LNCAP (cell line): Measurements from ENCODE around the gene RUBCNL.

ENCODE experiments used
- CTCF ChIP-seq: fragments of 450-650 bp; IDR thresholded peaks from 2 replicates; pipeline ENCODE4 v1.5.1; 2017; ENCODE audit warnings: mild to moderate bottlenecking

Gene RUBCNL, protein sequence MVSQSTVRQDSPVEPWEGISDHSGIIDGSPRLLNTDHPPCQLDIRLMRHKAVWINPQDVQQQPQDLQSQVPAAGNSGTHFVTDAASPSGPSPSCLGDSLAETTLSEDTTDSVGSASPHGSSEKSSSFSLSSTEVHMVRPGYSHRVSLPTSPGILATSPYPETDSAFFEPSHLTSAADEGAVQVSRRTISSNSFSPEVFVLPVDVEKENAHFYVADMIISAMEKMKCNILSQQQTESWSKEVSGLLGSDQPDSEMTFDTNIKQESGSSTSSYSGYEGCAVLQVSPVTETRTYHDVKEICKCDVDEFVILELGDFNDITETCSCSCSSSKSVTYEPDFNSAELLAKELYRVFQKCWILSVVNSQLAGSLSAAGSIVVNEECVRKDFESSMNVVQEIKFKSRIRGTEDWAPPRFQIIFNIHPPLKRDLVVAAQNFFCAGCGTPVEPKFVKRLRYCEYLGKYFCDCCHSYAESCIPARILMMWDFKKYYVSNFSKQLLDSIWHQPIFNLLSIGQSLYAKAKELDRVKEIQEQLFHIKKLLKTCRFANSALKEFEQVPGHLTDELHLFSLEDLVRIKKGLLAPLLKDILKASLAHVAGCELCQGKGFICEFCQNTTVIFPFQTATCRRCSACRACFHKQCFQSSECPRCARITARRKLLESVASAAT

DNA sequence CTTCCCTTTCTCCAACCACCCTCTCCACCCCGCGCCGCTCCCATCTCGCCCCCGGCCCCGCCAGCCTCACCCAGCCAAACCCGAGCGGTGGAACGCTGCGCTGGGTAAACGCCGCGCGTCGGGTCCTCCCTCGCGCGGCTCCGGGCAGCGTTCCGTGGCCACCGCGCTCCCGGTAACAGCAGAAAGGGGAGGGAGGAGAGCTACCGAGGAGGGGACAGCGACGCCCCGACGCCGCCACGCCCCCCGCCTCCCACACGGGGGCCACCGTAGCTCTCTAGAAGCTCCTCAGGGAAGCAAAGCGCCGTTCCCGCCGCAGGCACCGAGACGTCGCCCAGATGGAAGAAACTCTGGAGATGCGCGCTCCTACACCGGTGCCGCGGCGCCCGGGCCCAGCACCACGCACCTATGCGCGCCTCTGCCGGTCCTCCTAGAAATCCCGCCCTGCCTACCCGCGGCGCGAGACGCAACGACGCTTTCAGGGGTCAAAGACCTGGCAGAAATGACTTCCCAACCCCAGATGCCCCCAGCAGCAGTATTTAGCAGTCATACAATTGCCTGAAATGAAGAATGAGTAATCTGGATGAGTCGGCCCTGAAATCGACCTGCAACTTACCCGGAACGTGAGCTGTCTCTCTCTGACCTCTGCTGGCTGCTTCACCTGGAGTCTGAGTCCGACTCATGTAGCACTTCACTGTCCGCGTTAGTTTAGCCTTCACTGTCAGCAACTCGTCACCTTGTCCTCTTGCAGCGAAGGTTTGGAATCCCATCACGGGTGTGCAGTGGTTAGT, at the start of gene RUBCNL:
RUBCNL (minus strand) TSS at position 189 of the 788 bp plus-strand sequence. CDS start 14,777 bp downstream, outside the sequence.
- TF ChIP-seq CTCF, result no peak

DNA sequence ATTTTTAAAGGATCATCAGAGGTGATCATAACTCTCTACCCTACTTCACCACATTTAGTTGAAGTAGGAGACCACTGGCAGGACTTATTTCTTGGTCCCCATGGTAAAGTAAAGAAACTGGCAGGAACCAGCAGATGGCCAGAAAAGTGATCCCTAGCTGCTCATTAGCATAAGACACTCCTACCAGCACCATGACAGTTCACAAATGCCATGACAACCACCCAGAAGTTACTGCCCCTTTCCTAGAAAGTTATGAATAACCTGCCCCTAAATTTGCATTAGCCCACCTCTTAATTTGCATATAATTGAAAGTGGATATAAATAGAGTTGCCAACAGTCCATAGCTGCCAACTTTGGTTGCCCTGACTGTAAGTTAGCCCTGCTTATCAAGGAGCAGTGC, 18.4 kb upstream of the RUBCNL start:
- no peak for TF ChIP-seq CTCF

DNA sequence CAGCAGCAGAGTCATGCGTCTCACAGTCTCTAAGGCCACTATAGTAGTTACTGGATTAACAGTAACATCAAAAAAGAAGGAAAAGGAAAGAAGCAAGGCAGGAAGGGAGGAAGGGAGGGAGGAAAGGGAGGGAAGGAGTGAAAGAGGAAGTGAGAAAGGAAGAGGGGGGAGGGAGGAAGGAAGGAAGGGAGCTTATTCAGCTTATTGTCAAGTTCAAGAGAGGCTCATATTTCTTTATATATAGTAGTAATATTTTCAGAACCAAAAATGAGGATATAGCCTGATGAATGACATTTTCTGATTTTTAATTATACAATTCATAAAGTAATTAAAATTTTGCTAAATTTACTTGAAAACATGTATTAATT, 17.7 kb upstream of the RUBCNL start:
- TF ChIP-seq CTCF, result no peak

- no peak for TF ChIP-seq CTCF
These were observed 17.0 kb upstream of the RUBCNL start for GRCh38 chr13:46403851-46404732.

DNA sequence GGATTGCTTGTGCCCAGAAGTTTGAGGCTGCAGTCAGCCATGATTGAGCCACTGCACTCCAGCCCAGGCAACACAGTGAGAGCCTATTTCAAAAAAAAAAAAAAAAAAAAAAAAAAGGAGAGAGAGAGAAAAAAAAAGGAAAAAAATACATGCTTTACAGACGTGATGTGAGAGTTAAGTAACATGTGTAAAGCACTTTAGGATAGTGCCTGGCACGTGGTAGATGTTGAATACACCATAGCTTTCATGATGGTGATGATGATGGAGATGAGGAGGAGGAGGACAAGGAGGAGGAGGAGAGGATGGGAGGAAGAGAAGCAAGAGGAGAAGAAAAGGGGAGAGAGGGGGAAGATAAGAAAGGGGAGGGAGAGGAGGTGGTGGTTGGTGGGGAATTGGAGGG, 15.1 kb upstream of the RUBCNL start:
- no peak for TF ChIP-seq CTCF

DNA sequence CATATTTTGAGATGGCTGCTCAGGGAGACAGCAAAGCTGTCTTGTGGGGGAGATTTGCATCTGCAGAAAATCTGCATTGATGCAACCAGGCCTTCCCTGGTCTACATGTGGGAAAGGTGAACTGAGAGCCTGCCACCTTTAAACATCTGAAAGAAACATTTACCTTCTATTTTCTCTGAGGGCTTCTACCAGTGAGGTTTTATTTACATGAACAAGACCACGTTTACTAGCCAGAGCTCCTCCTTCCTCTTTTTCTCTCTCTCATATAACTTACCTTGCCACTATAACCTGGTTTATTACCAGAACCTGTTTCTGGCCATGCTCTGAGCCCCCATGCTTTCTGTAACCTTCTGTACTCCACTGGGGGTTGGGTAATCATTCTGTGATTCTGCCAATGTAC, 14.4 kb upstream of the RUBCNL start:
- TF ChIP-seq CTCF, result no peak

DNA sequence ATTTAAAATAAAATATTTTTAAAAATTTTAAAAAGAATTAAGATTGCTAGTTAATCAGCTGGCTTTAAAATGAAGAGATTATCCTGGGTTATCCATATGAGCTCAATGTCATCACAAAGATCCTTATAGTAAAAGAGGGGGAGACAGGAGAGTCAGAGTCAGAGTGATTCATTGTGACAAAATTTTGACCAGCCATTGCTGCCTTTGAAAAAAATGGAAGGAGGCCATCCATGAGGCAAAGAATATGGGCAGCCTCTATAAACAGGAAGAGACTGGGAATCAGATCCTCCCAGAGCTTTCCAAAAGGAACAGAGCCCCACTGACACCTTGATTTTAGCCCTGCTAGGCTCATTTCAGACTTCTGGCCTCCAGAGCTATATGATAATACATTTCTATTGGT, 9.3 kb upstream of the RUBCNL start:
- no peak for TF ChIP-seq CTCF
